Natural killer cell (primary cell): ENCODE data around the gene USP30. TPM values are rescaled to one million over a fixed set of nuclear protein-coding genes. Genes with fewer than 3 reads are reported as not detected.

ENCODE experiments used
- ATAC-seq, 3 donors: fragments of 150-1000 bp in 2 of 3; fragments of 200-7000 bp in 1 of 3; cut with Tn5 transposase; 1 replicate in 1 of 3; 2 replicates in 2 of 3; pipeline ENCODE4 v1.10.0; 2021; ENCODE audit warnings: mild to moderate bottlenecking in 2 of 3, moderate library complexity in 2 of 3
- DNase-seq, 2 donors: peaks; one replicate each; pipeline versions ENCODE4 v3.0.0 to v3.0.0-alpha.2; 2013 to 2021; ENCODE audit warnings: mixed read lengths in 1 of 2
- H3K27ac ChIP-seq: one replicate; pipeline ENCODE4 v1.5.1; 2013; ENCODE audit warnings: mild to moderate bottlenecking, low read length
- H3K27me3 ChIP-seq: one replicate; pipeline ENCODE4 v1.6.1; 2013; ENCODE audit warnings: low read length; ENCODE audit not compliant: control insufficient read depth, insufficient read depth
- H3K36me3 ChIP-seq: one replicate; pipeline ENCODE4 v1.6.1; 2013; ENCODE audit warnings: low read length; ENCODE audit not compliant: control insufficient read depth, insufficient read depth
- H3K4me1 ChIP-seq: one replicate; pipeline ENCODE4 v1.6.1; 2013; ENCODE audit warnings: low read length; ENCODE audit not compliant: control insufficient read depth, insufficient read depth
- H3K4me3 ChIP-seq: one replicate; pipeline ENCODE4 v1.5.1; 2013; ENCODE audit warnings: low read length
- H3K9me3 ChIP-seq: one replicate; pipeline ENCODE4 v1.6.1; 2013; ENCODE audit warnings: low read length; ENCODE audit not compliant: control insufficient read depth, insufficient read depth
- H3K27ac Mint-ChIP-seq, 2 donors: one replicate each; pipeline ENCODE4 v1.8.0; 2022; ENCODE audit warnings: mild to moderate bottlenecking in 2 of 2, mixed read lengths in 2 of 2, moderate library complexity in 1 of 2
- H3K27me3 Mint-ChIP-seq, 2 donors: one replicate each; pipeline ENCODE4 v1.8.0; 2022; ENCODE audit warnings: low read depth in 2 of 2, mixed read lengths in 2 of 2
- H3K36me3 Mint-ChIP-seq: one replicate; pipeline ENCODE4 v1.8.0; 2022; ENCODE audit warnings: mixed read lengths
- H3K4me1 Mint-ChIP-seq, 2 donors: one replicate each; pipeline ENCODE4 v1.8.0; 2022; ENCODE audit warnings: mixed read lengths in 2 of 2
- H3K4me3 Mint-ChIP-seq: one replicate; pipeline ENCODE4 v1.8.0; 2022; ENCODE audit warnings: mild to moderate bottlenecking, moderate library complexity, mixed read lengths
- H3K9me3 Mint-ChIP-seq, 2 donors: one replicate each; pipeline ENCODE4 v1.8.0; 2022; ENCODE audit warnings: mixed read lengths in 2 of 2
- WGBS: methylation state at CpG from one replicate; pipeline ENCODE4 v1.1.7; 2013; ENCODE audit warnings: missing lambda C conversion rate; ENCODE audit not compliant: insufficient coverage; 5-methylcytosine and 5-hydroxymethylcytosine counted together
- intact Hi-C: fragments of 100-400 bp; cut with micrococcal nuclease; formaldehyde crosslinking; loops from one replicate; pipeline ENCODE4 v1.14.2; 2022
- total RNA-seq, 4 donors: library from RNA; stranded (reverse); fragments of 120-200 nt in 1 of 4; gene quantifications; one replicate each; pipeline versions ENCODE4 v1.2.3 to v1.2.4, GENCODE V29; 2013 to 2022
- TF ChIP-seq, protein P1 (sequence below): fragments of 200-600 bp; IDR thresholded peaks from one replicate; pipeline ENCODE4 v1.8.0; 2022; ENCODE audit warnings: antibody characterized with exemption

The USP30 gene
- total RNA-seq, 3 donors from 2014 or later (not counting 1 experiment from before 2014, with no cell fraction given), result 18.4 to 20.8 (median 20.1) TPM

DNA sequence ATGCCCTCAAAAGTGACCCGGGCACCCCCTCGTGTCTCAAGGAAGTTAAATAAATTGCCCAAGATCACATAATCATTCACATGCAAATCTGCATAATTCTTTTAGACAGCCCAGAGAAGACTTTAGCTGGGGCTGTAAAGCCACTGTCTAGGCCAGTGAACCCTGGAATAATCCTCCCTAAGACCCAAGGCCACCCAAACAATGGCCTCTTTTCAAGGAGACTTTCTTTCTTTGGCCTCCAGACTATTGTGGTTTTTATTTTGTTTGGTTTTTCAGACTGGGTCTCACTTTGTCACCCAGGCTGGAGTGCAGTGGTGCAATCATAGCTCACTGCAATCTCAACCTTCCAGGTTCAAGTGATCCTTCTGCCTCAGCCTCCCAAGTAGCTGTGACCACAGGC, 42.1 kb upstream of the USP30 start:
- Histone ChIP-seq H3K9me3 (no peaks in the 10 kb centered on the region), H3K27me3 (peaks cover 2% of the 10 kb centered on the region), H3K4me3 (no peak overlapping the region), H3K4me1 (no peaks in the 10 kb centered on the region), H3K36me3 (no peaks in the 10 kb centered on the region), H3K27ac (no peak overlapping the region)
- TF ChIP-seq, protein P1, sequence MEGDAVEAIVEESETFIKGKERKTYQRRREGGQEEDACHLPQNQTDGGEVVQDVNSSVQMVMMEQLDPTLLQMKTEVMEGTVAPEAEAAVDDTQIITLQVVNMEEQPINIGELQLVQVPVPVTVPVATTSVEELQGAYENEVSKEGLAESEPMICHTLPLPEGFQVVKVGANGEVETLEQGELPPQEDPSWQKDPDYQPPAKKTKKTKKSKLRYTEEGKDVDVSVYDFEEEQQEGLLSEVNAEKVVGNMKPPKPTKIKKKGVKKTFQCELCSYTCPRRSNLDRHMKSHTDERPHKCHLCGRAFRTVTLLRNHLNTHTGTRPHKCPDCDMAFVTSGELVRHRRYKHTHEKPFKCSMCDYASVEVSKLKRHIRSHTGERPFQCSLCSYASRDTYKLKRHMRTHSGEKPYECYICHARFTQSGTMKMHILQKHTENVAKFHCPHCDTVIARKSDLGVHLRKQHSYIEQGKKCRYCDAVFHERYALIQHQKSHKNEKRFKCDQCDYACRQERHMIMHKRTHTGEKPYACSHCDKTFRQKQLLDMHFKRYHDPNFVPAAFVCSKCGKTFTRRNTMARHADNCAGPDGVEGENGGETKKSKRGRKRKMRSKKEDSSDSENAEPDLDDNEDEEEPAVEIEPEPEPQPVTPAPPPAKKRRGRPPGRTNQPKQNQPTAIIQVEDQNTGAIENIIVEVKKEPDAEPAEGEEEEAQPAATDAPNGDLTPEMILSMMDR, result no peak
- ATAC-seq (no peak), DNase-seq (no peak)
- H3K4me1 Mint-ChIP-seq, result no peaks in the 10 kb centered on the region
- H3K36me3 Mint-ChIP-seq, result no peaks in the 10 kb centered on the region
- no peak overlapping the region for H3K4me3 Mint-ChIP-seq
- no peaks in the 10 kb centered on the region for H3K9me3 Mint-ChIP-seq
- 77% methylated on average over 2 of the region's 2 CpGs for WGBS
- intact Hi-C loops, result no loop called here
- H3K27ac Mint-ChIP-seq, result no peak overlapping the region
- H3K27me3 Mint-ChIP-seq, result peaks cover 19 to 24% of the 10 kb centered on the region in 2 donors

DNA sequence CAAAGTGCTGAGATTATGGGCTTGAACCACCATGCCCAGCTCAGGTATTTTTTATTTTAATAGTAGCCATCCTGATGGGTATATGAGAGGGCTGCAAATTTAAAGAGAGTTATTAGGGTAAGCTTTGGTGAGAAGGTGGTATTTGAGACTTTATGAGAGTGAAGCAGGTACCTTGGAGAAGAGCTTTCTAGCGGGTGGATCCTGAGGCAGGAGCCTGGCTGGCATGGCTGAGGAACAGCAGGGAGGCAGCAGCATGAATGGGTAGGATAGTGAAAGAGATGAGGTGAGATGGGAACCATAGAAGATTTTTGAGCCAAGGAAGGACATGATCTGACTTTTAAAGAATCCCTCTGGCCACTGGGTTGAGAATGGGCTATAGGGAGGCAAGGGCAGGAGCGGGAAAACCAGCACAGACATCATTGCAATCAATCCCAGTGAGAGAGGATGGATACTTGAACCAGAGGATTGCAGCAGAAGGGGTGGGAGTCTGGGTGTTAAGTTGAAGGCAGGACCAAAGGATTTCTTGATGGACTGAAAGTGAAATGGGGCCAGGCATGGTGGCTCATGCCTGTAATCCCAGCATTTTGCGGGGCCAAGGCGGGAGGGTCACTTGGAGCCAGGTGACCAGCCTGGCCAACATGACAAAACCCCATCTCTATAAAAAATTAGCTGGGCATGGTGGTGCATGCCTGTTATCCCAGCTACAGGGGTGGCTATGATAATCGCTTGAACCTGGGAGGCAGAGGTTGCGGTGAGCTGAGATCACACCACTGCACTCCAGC, 37.2 kb upstream of the USP30 start:
- Mint-ChIP-seq H3K4me3 (no peak overlapping the region), H3K9me3 (no peaks in the 10 kb centered on the region), H3K27ac (no peak overlapping the region), H3K36me3 (no peaks in the 10 kb centered on the region), H3K4me1 (no peaks in the 10 kb centered on the region), H3K27me3 (peaks cover 15 to 20% of the 10 kb centered on the region in 2 donors)
- Histone ChIP-seq H3K36me3 (no peaks in the 10 kb centered on the region), H3K27ac (no peak overlapping the region), H3K4me1 (no peaks in the 10 kb centered on the region), H3K27me3 (no peaks in the 10 kb centered on the region), H3K4me3 (no peak overlapping the region), H3K9me3 (no peaks in the 10 kb centered on the region)
- ATAC-seq, result no peak
- WGBS, result 91% methylated on average over 6 of the region's 6 CpGs
- TF ChIP-seq, protein P1, result no peak
- no peak for DNase-seq
- intact Hi-C loops, result no loop called here

DNA sequence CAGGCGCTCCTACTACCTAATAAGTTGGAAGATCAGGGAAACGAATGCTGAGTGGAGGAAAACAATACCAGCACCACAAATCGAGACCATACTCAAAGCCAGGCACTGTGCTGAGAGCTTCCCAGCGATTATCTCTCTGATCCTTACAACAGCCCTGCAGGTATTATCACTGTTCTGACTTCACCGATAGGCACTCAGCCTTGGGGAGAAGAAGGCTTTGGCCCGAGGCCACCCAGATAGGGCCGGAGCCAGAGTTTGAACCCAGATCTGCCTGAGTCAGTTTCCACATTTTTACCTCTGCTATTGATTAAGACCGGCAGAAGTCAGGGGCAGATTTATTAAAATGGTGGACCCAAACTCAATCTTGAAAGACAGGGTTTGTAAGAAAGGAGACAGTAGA, 36.4 kb upstream of the USP30 start:
- Mint-ChIP-seq H3K27me3 (peaks cover 20 to 25% of the 10 kb centered on the region in 2 donors), H3K4me1 (peaks cover 0 to 4% of the 10 kb centered on the region in 2 donors)
- WGBS, result 83% methylated on average over 8 of the region's 8 CpGs

More for the DNA sequence above, 36.4 kb upstream of the USP30 start:
- H3K27ac Mint-ChIP-seq, result no peak overlapping the region
- Histone ChIP-seq H3K36me3 (no peaks in the 10 kb centered on the region), H3K27me3 (no peaks in the 10 kb centered on the region), H3K9me3 (no peaks in the 10 kb centered on the region), H3K27ac (no peak overlapping the region), H3K4me1 (peaks cover 4% of the 10 kb centered on the region), H3K4me3 (no peak overlapping the region)
- TF ChIP-seq, protein P1, result no peak
- H3K36me3 Mint-ChIP-seq, result no peaks in the 10 kb centered on the region
- intact Hi-C loops, result no loop called here
- no peak overlapping the region for H3K4me3 Mint-ChIP-seq
- no peaks in the 10 kb centered on the region for H3K9me3 Mint-ChIP-seq
- ATAC-seq, result no peak
- DNase-seq, result no peak
